ENCODE results near the gene IER2. TPM values are rescaled to one million over a fixed set of nuclear protein-coding genes. Genes with fewer than 3 reads are reported as not detected.

IER2 gene
- polyA plus RNA-seq, 3 donors: 77.9 to 128 (median 96.6) TPM

GRCh38 chr19:13118424-13119193 is 31.6 kb upstream of the IER2 start:
- DNase-seq (ENCODE audit: low read depth in 3 of 3, low spot score in 2 of 3): no peak

DNA sequence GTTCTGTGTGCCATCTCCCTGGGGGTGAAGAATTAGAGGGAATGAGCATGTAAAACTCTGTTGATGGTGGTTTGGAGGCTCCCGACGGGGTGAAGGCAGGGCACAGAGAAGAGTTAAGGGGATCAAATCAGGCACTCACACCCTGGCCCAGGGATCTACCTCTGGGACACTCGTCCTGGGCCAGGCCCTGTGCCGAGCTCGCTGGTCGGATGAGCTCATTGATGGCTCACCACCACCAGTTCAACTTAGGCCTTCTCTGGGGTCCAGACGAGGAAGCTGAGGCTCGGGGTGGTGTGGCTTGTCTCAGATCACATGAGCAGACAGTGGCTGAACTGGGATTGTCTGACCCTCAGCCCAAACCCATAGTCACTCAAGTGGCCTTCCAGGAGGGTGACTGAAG is 30.6 kb upstream of the IER2 start:
- no peak for DNase-seq (ENCODE audit: low read depth in 3 of 3, low spot score in 2 of 3)

DNA sequence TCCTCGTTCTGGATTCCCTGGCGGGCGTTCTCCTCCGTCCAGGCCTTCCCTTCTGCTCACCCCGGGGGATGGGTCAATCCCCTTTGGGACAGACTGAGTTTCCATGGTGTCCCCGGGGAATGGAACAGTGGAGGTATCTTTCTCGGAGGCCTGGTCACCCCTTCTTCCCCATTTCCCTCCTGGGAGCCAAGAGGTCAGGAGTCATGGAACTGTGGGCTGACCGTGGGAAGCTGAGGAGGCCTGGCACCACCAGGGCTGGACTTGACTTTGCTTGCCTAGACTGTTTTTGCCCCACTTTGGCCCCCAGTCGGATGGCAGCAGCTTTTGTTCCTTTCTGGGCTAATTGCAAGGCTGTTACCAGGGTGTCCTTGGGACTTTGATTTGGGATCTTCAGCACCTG is 30.2 kb upstream of the IER2 start:
- DNase-seq (ENCODE audit: low read depth in 3 of 3, low spot score in 2 of 3): no peak

DNA sequence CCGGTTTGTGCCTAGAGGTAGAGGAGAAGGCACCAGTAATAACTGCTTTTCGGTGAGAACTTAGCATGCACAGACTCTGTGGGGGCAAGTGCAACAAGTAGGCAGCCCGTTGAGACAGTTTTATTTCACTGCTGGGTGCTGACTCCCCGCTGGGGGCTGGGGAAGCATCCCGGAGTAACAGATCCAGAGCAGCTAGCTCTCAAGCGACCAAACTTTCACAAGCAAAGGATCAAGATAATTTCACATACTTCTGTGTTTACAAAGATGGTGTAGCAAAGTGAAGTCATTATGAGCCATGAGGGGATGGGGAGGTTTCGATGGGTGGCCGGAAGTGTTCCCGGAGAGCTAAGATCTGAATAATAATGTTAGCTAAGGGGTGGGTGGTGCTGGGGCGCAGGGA is 29.4 kb upstream of the IER2 start:
- no peak for DNase-seq (ENCODE audit: low read depth in 3 of 3, low spot score in 2 of 3)

- no peak for DNase-seq (ENCODE audit: low read depth in 3 of 3, low spot score in 2 of 3)
Observed at GRCh38 chr19:13121551-13122274, 28.5 kb upstream of the IER2 start.

DNA sequence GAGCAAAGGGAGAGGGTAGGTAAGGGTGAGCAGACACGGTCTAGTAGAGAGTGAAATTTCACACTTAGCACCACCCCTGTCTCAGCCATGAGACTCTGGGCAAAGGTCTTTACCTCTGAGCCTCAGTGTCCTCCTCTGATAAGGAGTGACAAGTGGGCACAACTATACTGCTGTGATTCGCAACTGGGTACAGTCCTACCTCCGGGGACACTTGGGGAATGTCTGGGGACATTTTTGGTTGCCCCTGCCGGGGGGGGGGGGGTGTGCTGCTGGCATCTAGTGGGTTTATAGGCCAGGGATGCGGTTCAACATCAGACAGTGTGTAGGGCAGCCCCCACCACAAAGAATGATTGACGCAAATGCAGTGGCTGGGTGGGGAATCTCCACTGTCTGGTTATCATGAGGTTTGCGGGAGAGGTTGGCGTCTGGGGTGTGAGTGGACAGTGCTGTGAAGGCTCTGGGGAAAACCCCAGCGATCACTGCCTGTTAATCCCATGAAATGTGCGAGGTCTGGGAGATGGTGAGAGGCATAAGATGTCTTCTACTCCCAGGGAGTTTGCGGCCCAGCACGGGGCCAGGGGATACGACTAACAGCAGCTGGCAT is 27.8 kb upstream of the IER2 start:
- DNase-seq (ENCODE audit: low read depth in 3 of 3, low spot score in 2 of 3): no peak

GRCh38 chr19:13122980-13123957 is 26.9 kb upstream of the IER2 start:
- DNase-seq (ENCODE audit: low read depth in 3 of 3, low spot score in 2 of 3): no peak

DNA sequence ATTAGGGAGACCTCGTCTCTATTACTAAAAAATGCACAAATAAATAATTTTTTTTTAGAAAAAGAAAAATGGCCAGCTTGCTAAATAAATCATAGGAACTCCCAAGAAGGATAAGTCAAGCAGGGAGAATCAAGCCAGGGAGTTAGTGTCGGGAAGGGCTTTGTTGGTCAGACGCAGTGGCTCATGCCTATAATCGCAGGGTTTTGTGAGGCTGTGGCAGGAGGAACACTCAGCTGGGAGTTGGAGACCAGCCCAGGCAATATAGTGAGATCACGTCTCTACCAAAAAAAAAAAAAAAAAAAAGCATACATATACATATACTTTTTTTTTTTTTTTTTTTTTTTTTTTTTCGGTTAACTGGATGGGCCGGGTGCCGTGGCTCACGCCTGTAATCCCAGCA is 23.2 kb upstream of the IER2 start:
- DNase-seq (ENCODE audit: low read depth in 3 of 3, low spot score in 2 of 3): no peak

- no peak for DNase-seq (ENCODE audit: low read depth in 3 of 3, low spot score in 2 of 3)
Observed at GRCh38 chr19:13127811-13128575, 22.2 kb upstream of the IER2 start.

DNA sequence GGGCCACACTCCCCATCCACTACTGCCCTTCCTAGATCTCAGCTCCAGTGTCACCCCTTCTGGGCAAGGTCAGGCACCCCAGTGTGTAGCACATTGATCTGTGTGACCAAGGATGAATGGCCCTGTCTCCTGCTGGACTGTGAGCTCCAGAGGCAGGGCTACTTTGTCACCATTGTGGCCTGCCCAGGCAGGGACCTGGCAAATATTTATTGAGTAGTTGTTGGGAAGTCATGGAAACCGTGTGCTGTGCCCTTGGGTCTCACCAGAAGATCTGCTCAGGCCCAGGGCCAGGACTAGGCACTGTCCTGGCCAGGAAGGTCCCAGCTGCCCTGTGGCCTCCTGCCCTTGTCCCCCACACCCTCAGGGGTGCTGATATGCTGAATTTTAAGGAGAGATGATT is 21.6 kb upstream of the IER2 start:
- no peak for DNase-seq (ENCODE audit: low read depth in 3 of 3, low spot score in 2 of 3)

DNA sequence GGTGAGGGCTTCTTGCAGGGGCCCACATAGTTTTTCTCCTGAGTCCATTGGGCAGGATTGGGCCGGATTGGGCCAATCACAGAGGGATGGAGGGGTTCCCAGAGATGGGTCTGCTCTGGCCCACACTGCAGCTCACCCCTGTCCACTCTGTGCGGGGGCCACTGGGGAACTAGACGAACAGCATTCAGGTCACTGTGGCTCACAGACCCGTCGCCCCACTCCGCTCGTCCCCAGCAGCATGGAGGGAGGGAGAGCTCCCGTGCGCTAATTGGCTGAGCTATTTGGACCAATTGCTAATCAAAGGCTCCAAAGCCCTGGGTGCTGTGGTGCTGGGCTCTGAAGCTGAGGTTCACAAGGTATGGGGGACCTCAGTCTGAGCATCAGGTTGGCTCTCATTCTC is 20.8 kb upstream of the IER2 start:
- no peak for DNase-seq (ENCODE audit: low read depth in 3 of 3, low spot score in 2 of 3)

DNA sequence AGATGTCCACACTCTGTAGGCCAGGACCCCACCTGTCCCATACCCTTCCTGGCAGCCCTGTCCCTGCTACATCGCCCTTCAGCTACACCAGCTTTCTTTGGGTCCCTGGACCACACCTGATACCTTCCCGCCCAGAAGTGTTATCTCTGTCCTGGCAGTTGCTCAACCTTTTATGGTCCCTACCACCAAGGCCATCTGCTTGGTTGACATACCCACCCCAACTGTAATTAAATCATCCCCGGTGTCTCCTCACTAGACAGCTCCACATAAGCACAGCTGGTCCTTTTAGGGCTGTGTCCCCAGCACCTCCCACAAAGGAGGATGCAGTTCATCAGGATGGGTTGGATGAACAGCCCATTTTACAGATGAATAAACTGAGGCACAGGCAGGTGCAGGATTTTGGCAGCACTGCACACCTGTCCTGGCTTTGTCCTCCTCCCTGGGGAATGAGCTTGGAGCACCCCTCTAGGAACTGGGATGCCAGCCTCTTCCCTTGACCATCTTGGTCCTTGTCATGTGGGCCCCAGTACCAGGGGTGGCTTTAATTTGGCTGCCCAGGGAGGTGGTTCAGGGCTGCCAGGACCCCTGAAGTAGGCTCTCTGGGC is 19.2 kb upstream of the IER2 start:
- no peak for DNase-seq (ENCODE audit: low read depth in 3 of 3, low spot score in 2 of 3)

GRCh38 chr19:13132471-13133180 is 17.6 kb upstream of the IER2 start:
- no peak for DNase-seq (ENCODE audit: low read depth in 3 of 3, low spot score in 2 of 3)

DNA sequence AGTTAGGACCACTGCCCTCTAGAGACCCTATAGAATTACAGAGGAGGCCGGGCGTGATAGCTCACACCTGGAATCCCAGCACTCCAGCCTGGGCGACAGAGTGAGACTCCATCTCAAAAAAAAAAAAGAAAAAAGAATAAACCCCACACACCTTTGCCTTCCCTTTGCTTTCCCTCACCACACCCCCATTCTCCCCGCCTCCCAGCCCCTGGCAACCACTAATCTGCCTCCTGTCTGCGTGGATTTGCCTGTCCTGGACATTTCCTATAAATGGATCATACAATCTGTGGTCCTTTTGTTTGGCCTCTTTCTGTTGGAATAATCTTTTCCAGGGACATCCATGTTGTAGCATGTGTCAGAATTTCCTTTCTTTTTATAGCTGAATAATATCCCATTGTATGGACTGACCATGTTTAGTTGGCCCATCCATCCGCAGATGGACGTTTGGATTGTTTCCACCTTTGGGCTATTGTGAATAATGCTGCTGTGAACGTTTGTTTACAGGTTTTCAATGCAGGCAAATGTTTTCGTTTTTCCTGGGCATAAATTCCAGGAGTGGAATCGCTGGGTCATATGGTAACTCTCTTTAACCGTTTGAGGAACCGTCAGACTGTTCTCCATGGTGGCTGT is 16.9 kb upstream of the IER2 start:
- DNase-seq (ENCODE audit: low read depth in 3 of 3, low spot score in 2 of 3): no peak

DNA sequence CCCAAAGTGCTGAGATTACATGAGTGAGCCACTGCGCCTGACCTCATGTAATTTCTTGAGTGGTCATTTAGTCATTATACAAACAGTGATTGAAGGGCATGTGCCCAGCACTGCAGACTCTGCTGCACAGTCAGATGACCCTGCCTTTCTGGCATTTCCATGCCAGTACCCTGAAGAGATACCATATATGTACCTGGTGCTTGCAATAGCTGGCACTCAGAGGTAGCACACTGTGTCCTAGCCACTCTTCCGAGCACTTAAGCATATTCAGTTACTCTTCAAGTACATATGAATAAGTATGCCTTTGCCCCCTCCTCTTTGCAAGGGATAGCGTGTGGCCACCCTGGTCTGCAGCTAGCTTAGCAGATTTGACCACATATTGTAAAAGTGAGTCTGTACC is 15.6 kb upstream of the IER2 start:
- no peak for DNase-seq (ENCODE audit: low read depth in 3 of 3, low spot score in 2 of 3)

DNA sequence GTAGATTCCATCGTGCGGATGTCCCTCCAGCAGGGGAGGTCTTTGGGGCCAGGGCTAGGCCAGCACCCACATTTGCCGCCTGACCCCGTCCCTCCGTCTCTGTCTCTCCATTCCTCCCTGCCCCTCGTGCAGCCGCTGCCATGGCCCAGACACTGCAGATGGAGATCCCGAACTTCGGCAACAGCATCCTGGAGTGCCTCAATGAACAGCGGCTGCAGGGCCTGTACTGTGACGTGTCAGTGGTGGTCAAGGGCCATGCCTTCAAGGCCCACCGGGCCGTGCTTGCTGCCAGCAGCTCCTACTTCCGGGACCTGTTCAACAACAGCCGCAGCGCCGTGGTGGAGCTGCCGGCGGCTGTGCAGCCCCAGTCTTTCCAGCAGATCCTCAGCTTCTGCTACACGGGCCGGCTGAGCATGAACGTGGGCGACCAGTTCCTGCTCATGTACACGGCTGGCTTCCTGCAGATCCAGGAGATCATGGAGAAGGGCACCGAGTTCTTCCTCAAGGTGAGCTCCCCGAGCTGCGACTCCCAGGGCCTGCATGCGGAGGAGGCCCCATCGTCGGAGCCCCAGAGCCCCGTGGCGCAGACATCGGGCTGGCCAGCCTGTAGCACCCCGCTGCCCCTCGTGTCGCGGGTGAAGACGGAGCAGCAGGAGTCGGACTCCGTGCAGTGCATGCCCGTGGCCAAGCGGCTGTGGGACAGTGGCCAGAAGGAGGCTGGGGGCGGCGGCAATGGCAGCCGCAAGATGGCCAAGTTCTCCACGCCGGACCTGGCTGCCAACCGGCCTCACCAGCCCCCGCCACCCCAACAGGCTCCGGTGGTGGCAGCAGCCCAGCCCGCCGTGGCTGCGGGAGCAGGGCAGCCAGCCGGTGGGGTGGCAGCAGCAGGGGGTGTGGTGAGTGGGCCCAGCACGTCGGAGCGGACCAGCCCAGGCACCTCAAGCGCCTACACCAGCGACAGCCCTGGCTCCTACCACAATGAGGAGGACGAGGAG is 14.8 kb upstream of the IER2 start:
- DNase-seq (ENCODE audit: low read depth in 3 of 3, low spot score in 2 of 3): no peak

DNA sequence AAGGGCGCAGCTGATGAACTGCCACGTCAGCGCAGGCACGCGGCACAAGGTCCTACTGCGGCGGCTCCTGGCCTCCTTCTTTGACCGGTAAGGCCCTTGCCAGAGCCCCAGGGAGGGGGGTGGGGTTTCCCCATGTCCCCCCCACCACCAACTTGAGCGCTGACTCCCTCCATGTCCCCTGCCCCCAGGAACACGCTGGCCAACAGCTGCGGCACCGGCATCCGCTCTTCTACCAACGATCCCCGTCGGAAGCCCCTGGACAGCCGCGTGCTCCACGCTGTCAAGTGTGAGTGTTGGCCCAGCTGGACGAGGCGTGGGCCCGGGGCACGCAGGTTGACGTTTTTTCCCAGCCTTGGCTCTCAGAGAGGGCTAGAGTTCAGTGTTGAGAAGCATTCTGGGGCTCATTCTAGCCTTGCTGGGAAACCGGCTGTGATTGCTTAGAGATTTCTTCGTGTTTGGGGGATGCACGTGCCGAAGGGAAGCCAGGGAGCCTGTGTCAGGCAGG is 12.9 kb upstream of the IER2 start:
- no peak for DNase-seq (ENCODE audit: low read depth in 3 of 3, low spot score in 2 of 3)

All from right renal cortex interstitium (tissue), 3 donors.